HG03558 (cell line): ENCODE data around the gene DHRS4.
"Not testable (repeated sequence)": the region's sequence is repeated elsewhere in the genome, so short reads cannot be mapped to it uniquely, and the experiment has no call there.

Experiments
- ATAC-seq: cut with Tn5 transposase; IDR thresholded peaks from one replicate; pipeline ENCODE4 v1.9.1; 2021; ENCODE audit warnings: moderate number of reproducible peaks; ENCODE audit not compliant: unreplicated experiment; ENCODE audit errors: extremely low read depth

DHRS4 gene

DNA sequence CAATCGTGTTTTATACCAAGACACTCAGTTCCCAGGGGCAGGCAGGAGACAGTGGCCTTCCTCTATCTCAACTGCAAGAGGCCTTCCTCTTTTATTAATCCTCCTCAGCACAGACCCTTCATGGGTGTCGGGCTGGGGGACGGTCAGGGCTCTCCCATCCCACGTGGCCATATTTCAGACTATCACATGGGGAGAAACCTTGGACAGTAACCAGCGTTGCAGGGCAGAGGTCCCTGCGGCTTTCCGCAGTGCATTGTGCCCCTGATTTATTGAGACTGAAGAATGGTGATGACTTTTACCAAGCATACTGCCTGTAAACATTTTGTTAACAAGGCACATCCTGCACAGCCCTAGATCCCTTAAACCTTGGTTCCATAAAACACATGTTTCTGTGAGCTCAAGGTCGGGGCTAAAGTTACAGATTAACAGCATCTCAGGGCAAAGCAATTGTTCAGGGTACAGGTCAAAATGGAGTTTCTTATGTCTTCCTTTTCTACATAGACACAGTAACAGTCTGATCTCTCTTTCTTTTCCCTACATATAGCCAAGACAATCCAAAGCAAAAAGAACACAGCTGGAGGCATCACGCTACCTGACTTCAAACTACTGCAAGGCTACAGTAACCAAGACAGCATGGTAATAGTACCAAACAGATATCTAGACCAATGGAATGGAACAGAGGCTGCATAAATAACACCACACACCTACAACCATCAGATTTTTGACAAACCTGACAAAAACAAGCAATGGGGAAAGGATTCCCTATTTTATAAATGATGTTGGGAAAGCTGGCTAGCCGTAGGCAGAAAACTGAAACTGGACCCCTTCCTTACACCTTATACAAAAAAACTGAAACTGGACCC is 28.6 kb downstream of the DHRS4 start:
- not testable (repeated sequence) for ATAC-seq

DNA sequence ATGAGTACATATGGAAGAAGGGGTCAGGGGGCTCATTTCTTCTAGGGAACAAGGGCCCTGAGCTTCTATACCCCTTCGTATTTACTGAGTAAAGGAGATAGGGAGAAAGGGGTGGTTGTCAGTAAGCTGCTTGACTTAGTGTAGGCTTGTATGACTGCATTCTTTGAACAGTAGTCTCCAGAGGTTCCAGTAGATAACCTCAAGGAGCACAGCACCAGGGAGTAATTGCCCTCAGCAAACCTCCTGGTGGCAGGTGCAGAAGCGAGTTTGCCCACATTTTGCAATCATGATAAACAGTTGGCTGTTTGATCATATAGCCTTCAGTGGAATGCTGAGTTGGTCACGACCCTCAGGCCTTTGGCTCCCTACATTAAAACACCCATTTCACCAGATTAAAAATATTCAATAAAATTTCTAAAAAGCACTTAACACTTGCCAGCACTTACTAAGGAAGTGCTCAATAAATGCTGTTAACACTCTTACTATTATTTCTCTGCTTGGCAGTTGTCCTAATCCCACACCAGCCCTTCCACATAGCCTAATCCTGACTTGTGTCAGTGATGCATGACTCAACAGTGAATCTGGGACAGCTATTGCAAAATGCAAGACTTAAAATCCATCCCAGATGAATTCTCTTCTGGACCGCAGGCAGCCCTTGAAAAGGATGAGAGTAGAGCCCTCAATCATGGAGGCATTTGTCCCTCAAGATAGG is 31.5 kb downstream of the DHRS4 start:
- no peak for ATAC-seq

DNA sequence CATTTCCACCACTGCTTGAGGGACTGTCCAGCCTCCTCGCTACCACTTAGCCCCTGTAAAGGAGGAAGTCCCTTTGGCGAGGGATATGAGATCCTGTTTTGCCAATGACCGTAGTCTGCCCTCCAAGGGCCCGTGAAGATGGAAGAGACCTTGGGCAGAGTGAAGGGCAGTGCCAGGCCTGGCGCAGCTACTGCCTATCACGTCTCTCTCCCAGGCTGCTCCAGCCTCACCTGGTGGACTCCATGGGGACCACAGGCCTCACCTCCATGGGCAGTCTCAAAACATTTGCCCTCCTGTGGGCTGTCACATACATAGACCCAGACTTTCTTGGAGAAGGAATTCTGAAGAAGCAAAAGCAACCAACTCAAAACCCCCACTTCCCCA is 34.6 kb downstream of the DHRS4 start:
- ATAC-seq, result not testable (repeated sequence)

DNA sequence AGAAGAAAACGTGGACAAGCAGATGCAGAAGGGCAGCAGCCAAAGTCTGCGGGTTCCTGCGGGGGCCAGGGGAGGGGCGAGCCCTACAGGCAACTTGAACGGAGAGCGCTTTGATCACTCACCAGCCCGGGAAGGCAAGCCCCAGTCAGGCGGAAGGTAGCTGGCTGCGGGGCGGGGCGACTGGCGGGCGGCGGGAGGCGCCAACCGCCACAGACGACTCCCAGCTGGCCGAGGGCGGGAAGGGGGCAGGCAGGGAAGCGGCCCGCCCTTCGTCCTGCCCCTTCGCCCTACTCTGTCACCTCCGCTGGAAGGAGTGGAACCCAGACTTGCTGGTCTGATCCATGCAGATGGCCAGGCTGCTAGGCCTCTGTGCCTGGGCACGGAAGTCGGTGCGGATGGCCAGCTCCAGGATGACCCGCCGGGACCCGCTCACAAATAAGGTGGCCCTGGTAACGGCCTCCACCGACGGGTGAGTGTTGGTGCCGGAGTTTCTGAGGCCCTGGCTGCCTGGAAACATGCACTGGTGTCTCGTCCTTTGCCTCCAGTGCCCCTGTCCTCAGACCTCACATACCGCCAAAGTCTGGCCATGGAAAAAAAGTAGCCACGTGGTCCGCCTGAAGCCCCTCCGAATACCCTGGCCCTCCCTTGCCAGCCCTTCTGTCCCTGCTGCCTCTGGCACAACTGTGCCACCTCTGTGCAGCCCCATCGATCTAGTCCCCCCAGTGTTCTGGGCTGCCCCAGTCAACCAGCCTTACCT is 35.2 kb downstream of the DHRS4 start, which contains the start of gene DHRS4L2:
Gene DHRS4L2, plus strand, starts transcription at position 323 of the 757 bp plus-strand sequence. Its CDS starts 19 bp downstream, at position 342.
- peak; percentile 72 for ATAC-seq

DNA sequence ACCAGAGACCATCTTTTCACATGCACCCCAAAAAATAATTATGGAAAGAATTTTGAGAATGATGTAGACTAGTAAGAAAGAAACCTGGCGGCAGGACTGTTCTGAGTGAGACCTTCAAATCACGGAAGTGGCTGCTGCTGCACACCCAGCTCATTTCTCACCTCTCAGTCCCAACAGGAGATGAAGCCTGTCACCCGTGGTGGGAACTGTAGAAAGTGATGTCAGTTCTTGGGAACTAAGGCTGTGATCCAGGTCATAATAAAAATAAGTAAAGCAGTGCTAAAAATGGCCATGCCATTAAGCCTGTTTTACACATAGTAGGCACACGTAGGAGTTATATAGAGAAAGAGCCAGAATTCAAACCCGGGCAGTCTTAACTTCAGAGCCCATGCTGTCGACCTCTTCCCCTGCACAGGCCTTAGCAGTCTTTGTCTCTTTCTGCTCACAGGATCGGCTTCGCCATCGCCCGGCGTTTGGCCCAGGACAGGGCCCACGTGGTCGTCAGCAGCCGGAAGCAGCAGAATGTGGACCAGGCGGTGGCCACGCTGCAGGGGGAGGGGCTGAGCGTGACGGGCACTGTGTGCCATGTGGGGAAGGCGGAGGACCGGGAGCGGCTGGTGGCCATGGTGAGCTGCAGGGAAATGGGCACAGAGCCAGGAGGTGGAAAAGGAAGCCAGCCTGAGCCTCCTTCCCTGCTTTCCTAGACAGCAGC is 36.3 kb downstream of the DHRS4 start:
- ATAC-seq, result not testable (repeated sequence)

DNA sequence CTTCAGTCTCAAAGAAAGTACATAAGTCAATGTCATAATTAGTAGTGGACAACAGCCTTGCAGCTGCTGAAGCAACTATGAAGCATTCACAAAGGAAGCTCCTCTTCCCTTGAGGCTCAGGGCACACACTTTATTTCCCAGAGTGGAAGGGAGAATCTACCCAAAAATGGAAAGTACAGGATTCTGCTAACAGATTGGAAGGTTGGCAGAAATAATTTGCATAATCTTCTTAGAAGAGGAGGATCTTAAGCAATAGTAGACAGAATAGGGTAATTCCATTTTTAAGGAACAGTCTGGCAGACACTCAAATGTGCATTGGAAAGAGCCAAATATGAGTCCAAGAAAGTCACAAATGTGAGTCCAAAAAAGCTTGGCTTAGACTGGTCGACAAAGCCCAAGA is 37.4 kb downstream of the DHRS4 start:
- not testable (repeated sequence) for ATAC-seq

DNA sequence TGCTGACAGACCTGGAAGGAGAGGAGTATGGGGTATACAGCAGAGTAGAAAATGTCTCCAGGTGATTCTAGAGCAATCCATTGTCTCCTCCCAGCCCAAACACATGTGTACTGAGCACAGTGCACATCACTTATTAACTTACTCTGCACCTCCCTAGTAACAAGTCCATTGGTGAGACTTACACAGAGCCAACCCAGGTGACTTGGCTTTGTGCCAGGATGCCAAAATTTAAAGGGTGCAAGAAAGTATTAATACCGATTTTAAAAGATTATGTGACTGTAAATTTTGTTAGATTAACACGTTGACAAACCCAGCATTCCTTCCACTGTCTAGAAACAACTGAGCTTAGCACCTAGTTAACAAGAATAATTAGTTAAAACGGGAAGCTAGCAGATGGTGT is 39.5 kb downstream of the DHRS4 start:
- not testable (repeated sequence) for ATAC-seq

DNA sequence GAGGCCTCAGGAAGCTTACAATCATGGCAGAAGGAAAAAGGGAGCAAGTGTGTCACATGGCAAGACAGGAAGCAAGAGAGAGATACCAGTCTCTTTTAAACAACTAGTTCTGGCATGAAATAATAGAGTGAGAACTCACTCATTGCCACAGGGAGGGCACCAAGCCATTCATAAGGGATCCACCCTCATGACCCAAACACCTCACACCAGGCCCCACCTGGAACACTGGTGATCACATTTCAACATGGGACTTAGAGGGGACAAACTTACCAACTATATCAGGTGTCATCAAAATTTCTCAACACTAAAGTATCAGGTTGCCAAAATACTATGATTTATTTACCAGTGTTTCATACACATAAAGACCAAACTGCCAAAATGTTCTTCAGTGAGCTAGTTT is 42.4 kb downstream of the DHRS4 start:
- not testable (repeated sequence) for ATAC-seq

DNA sequence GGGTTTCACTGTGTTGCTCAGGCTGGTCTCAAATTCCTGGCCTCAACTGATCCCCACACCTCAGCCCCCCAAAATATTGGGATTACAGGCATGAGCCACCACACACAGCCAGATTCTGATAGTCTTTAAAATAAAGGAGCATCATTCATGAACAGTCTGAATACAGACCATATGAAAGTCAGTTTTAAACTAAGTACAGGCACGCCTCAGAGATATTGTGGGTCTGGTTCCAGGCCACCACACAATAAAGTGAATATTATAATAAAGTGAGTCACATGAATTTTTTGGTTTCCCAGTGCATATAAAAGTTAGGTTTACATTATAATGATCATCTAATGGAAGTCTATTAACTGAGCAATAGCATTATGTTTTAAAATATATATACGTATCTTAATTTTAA is 43.3 kb downstream of the DHRS4 start:
- not testable (repeated sequence) for ATAC-seq

DNA sequence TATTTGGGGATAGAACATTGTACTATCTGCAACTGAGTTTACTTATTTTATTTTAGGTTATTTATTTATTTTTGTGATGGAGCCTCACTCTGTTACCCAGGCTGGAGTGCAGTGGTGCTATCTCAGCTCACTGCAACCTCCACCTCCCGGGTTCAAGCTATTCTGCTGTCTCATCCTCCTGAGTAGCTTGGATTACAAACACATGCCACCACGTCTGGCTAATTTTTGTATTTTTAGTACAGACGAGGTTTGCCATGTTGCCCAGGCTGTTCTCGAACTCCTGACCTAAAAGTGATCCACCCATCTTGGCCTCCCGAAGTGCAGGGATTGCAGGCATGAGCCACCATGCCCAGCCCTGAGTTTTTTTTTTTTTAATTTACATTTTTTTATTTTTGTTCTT is 46.1 kb downstream of the DHRS4 start:
- not testable (repeated sequence) for ATAC-seq

DNA sequence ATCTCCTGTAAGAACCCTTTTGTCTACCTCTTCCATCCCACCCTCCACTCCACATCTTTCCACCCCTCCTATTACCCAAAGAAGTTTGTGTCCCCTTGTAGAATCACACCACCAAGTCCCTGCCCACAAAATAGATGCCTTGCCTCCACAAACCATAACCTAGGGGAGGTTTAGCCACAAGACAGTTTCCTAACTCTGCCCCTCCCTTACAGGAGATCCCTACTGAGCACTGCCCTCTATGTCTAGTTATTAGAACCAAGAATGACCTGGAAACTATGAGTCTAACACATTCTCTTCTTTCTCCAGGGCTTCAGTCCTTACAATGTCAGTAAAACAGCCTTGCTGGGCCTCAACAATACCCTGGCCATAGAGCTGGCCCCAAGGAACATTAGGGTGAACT is 47.5 kb downstream of the DHRS4 start:
- ATAC-seq, result not testable (repeated sequence)

DNA sequence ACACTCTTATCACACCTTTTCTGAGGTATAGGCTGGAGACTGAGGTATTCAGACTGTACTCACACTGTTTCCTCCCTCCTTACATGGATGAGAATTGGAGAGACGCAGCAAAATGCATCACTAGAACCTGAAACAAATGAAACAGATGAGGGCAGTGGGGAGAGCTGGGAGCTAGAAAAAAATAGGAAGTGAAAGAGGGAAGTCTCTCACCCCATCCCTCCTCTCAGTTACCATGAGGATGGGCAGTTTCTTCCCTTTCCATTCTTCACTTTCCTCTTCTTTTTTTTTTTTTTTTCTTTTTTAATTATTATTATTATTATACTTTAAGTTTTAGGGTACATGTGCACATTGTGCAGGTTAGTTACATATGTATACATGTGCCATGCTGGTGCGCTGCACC is 48.1 kb downstream of the DHRS4 start:
- ATAC-seq, result not testable (repeated sequence)

DNA sequence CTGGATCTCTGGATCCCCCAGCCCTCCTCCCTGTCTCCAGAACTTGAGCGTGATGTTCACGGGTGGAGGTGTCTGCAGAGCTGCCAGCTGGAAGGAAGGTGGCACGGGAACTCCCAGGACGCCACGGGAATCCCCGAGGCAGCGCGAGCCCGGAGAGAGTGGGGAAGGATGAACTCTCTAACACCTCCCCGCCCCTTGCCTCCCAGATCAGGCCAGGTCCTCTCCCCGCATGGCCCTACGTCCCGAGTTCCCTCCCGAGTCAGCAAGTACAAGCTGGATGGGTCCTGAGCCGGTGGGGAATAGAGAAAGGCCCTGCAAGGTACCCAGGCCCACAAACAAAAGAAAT is 52.9 kb downstream of the DHRS4 start:
- ATAC-seq, result not testable (repeated sequence)

DNA sequence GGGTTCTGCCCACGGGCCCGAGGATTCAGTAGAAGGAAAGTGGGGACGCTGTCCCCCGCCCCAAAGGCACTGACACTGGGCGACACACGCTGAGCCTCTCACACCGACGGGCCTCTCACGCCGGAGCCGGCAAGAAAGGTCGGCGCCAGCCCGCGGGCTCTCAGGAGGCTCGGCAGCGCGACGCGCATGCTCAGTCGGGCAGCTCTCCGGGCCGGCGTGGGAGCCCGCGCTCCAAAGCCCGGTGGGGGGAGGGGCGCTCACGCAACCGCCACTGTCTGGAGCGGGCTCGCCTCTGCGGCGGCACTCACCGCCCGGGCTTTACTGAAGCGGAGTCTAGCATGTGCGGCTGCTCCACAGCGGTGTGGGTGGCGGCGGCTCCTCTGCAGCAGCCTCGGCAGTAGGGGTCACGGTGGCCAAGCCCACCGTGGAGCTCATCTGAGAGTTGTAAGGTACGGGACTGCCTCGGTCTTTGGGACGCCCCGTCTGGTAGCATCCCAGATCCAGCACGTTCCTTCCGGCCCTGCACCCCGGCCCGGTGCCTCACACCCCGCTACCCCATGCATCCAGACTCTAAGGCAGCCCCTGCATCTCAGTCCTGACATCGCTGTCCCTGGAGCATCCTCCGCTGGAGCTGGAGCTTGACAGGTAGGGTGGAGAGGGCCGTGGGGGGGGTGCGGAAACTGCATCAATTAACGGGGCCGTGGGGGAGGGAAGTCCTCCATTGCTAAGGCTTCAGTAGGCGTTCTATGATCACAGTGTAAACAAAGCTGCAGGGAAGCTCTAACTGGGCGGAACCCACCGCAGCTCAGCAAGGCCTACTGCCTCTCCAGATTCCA is 53.5 kb downstream of the DHRS4 start:
- ATAC-seq, result peak; percentile 56

DNA sequence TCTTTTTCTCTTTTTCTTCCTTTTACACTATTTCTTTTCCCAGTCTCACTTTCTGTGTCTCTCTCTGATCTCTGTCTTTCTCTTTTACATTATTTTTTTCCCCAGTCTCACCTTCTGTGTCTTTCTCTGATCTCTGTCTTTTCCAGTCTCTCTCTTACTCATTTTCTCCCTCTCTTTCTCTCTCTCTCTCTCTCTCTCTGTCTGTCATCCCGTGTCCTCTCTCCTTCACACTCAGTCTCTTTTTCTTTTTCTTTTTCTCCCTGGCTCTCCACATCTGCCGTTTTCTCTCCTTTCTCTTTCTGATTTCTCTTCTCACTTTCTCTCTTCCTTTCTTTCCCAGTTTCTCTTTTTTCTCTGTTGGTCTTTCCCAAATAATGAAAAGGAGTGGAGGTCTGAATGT is 57.5 kb downstream of the DHRS4 start:
- ATAC-seq, result no peak

DNA sequence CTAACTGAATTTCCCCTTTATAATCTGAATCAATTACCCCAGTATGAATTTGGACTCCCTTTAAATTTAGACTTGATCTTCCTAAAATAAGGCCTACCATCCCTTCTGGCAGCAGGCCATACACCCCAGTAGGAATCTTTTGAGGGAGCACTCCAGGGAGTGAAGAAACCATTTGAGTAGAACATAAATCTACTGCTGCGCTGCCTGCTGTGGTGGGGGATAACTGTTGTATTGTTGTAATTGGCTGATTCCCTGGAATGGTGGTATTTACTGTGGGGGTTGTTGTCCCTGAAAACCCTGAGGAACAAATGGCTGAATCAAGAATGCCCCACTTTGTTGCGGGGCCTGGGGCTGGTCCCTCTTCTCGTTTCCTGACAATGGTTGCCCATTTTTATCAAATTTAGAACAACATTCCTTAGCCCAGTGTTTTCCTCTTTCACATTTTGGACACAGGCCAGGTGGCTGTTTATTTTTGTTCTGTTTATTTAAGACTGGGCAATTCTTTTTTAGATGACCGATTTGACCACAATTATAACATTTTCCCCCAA is 59.2 kb downstream of the DHRS4 start:
- not testable (repeated sequence) for ATAC-seq

DNA sequence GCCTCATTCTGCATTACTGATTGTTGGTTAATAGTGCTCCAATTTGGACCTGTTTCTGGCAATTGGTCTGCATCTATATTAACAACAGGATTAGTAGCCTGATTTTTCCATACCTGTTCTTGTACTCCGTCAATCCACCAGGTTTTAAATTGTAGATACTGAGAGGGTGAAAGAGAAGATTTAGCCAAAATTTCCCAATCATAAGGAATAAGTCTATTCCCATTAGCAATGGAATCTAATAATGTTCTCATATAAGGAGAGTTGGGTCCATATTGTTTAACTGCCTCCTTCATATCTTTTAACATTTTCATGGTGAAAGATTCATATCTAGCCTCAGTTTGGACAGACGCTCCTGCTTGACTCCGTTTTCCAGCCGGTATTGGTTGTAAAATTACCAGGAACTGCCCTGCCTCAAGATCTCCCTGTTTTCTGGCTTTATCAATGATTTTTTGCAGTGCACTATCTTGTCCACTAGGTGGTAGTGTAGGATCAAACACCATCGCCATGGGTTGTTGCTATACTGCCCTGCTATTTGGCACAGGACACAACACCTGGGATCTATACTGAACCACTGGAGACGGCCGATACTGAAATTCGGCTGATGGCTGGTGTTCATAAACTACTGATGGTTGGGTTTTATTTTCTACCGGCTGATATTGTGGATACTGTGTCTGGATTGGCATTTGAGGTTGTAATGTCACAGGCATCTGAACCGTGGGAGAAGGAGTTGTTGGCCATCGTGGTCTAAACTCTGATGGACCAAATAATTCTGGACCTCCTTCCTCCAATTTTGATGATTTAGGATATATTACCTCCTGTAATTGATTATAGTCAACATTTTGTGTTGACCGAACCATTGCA is 60.3 kb downstream of the DHRS4 start:
- no peak for ATAC-seq

DNA sequence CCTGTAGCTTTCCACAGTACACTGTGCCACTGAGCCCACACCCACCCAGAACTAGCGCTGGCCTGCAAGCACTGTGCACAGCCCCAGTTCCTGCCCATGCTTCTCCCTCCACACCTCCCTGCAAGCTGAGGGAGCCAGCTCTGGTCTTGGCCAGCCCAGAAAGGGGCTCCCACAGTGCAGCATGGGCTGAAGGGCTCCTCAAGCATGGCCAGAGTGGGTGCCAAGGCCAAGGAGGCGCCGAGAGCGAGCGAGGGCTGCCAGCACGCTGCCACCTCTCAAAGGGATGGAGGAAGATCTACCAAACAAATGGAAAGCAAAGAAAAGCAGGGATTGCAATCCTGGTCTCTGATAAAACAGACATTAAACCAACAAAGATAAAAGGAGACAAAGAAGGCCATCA is 62.2 kb downstream of the DHRS4 start:
- not testable (repeated sequence) for ATAC-seq
